Suppressor macrophage (primary cell): ENCODE measurements around the gene UBE2G1.
"Not testable (repeated sequence)": the region's sequence is repeated elsewhere in the genome, so short reads cannot be mapped to it uniquely, and the experiment has no call there.

Experiments used
- DNase-seq, 4 experiments: peaks; one replicate each; pipeline ENCODE4 v3.0.0-alpha.2; 2020 to 2022

Gene UBE2G1

DNA sequence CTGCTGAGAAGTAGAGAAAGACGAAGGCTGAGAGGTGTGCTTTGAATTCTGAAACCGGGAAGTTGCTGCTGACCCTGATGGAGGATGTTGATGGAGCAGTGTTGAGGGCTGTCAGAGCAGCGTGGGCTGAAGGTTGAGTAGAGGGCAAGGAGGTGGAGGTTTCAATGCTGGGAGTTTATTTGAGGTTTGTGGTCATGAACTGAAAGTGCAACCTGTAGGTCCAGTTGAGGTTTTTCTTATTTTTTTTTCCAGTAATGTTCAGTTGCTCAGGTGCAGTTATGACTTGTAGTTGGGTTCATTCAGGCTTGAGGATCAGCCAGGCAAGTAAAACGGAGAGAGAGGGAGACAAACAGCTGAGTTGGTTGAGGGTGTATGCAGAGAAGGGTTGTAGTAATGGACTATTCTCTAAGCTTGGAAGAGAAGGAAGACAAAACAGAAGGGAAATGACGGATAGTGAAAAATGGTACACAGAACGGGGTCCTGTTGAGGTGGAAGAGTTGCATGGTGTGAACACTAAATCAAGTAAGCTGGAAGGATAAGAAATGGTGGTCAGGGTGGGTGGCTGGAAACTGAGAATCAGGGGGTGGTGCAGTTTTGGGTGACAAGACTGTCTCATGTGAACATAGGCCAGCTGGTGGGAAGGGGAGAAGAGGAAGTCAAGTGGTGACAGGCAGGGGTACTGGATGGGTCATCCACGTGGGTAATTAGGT lies 8.7 kb upstream of the UBE2G1 start:
- DNase-seq, result peak; percentile 47 to 71 (median 68)

DNA sequence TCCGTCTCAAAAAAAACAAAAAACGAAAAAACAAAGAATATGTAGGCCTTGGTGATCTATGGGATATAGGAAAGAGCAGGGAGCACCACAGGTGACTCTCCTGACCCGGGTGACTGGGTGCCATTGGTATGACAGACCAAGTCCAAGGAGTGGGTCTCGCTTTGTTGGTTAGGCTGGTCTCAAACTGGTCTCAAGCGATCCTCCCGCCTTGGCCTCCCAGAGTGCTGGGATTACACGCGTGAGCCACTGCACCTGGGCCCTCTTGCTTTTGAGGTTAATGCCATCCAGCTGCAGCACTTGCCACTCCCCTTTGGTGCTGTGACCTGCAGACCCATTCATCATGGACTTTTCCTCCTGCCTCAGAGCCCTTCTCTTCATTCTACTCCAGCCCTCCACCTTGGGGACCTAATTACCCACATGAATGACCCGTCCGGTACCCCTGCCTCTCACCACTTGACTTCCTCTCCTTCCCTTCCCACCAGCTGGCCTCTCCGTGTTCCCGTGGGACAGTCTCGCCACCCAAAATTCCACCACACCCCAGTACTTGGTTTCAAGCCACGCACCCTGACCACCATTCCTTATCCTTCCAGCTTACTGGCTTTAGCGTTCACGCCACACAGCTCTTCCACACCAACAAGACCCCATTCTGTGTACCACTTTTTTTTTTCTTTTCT lies 3.2 kb upstream of the UBE2G1 start:
- DNase-seq, result no peak

DNA sequence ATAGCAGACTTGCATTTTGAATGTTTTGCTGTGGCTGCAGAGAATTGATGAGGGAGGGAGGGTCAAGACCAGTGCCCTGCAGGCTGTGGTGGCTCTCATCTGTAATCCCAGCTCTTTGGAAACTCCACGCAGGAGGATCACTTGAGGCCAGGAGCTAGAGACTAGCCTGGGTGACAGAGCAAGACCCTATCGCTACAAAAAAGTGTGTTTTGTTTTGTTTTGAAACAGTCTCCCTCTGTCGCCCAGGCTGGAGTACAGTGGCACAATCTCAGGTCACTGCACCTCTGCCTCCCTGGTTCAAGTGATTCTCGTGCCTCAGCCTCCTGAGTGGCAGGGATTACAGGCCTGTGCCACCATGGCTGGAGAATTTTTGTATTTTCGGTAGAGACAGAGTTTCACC lies 1.9 kb upstream of the UBE2G1 start:
- DNase-seq, result no peak

DNA sequence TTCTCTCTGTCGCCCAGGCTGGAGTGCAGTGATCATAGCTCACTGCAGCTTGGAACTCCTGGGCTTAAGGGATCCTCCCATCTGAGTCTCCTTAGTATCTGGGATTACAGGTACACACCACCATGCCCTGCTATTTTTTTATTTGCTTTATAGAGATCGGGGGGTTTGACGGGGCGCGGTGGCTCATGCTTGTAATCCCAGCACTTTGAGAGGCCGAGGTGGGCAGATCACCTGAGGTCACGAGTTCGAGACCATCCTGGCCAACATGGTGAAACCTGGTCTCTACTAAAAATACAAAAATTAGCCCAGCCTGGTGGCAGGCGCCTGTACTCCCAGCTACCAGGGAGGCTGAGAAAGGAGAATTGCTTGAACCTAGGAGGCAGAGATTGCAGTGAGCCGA lies 702 bp upstream of the UBE2G1 start:
- not testable (repeated sequence) for DNase-seq

DNA sequence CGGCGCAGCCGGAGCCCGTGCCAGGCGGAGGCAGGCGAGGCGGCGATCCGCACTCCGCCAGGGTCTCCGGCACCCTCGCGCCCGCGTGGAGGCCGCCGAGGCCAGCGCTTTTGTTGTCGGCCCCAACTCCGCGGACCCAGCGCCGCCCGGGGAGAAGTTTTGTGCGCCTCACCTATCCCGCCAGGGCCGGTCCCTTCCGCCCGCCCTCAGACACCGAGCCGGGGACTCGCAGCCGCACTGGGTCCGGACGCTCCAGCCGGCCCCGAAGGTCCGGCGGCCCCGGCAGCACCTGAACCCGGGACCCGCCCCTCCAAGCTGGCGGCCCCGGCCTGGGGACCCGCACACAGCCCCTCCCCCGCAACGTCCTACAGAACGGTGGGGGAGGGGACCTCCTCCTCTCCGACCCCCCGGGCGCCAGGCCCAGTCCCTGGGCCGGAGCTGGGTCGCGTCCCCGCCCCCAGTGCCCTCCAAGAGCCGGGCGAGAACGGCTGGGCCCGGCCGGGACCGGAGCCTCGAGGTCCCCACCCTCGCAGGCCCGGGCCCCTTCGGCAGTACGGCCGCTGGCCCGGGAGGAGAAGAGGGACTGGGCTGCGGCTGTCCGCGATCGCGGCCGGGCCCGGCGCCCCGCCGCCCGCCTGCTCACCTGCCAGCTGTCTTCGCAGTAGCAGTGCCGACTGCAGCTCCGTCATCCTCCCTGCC lies 698 bp downstream of the UBE2G1 start:
- DNase-seq, result peak in 3 of 4 experiments; percentile 15 to 34 (median 24)

DNA sequence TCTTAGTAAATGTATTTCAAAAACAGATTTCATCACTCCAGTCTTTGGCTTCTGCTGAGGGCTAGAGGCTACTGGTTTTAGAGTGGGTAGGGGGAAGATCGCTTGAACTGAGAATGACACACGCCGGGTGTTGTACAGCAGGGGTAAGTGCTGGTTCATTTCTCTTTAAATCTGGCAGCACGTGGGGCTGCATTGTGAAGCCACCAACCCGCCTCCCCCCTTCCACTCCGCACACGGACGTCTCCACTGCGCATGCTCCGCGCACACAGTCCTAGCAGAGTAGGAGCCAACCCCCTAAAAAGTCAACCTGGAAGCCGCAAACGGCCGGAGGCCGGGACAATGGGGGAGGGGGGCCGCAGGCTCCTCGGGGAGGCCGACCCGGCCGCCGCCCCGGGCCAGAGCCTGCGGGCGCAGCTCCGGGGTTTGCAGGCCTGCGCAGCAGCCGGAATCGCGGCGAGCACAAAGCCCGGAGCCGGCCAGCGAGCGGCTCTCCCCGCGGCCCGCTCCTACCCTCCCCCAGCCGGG lies 1.3 kb downstream of the UBE2G1 start:
- DNase-seq, result peak; percentile 93 to 98 (median 96)

DNA sequence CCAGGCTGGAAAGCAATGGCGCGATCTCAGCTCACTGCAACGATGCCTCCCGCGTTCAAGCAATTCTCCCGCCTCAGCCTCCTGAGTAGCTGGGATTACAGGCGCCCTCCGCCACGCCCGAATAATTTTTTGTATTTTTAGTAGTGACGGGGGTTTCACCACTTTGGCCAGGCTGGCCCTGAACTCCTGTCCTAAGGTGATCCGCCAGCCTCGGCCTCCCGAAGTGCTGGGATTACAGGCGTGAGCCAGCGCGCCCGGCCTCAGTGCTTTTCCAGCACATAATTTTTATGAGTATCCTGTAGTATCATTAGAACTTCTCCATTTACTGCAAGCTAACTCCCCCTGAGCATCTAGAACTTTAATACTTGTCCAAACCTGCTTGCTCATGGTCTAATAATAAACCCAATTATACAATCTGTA lies 1.8 kb downstream of the UBE2G1 start:
- no peak for DNase-seq

DNA sequence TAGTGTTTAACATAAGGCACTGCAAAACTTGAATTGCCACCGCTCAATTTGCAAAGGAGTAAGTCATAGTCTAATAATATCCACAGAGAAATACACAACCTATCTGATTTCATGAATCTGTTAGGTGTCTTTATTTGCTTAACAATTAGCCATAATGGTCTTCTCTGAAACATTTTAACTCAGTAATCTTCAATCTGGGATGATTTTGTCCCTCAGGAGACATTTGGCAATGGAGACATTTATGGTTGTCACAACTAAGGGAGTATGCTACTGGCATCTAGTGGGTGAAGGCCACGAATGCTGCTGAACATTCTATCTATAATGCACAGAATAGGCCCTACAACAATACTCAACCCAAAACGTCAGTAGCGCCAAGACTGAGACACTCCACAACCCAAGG lies 4.3 kb downstream of the UBE2G1 start:
- no peak for DNase-seq

DNA sequence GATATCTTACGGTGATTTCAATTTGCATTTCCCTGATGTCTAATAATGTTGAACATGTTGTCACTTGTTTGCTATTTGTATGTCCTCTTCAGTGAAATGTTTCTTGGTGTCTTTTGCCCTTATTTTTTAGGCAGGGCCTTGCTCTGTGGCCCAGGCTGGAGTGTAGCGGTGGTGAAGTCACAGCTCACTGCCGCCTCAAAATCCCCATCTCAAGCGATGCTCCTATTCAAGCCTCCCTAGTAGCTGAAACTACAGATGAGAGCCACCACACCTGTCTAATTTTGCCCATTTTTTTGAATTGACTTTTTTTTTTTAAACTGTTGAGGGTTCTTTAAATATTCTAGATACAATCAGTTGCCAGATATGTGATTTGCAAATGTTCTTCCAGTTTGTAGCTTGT lies 8.3 kb downstream of the UBE2G1 start:
- no peak for DNase-seq

DNA sequence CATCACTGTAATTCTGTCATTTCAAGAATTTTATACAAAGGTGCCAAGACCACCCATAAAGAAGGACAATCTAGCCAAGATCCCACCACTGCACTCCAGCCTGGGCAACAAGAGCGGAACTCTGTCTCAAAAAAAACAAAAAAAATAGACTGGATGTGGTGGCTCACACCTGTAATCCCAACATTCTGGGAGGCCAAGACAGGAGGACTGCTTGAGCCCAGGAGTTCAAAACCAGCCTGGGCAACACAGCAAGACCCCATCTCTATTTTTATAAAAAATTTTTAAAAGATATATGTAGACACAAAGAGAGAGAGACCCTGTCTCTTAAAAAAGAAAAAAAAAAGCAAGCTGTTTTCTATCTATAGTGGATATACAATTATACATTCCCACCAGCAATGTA lies 8.8 kb downstream of the UBE2G1 start:
- DNase-seq, result no peak

DNA sequence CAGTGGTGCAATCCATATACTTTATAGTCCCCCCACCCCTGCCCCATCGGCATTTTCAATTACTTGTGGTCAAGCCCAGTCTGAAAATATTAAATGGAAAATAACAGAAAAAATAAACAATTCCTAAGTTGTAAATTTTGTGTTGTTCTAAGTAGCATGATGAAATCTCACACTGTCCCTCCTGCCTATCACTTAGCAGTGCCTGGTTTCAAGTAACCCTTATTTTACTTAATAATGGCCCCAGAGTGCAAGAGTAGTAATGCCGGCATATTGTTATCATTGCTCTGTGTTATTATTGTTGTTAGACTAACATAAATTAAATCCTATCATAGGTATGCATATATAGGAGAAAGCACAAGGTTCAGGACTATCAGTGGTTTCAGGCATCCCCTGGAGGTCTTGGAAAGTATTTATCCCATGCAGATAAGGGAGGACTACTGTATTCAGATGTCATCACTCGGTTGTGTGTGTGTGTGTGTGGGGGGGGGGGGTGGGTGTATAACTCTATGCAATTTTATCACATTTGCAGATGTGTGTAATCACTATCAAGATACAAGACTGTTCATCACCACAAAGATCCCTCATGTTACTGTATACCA lies 9.3 kb downstream of the UBE2G1 start:
- DNase-seq, result no peak

DNA sequence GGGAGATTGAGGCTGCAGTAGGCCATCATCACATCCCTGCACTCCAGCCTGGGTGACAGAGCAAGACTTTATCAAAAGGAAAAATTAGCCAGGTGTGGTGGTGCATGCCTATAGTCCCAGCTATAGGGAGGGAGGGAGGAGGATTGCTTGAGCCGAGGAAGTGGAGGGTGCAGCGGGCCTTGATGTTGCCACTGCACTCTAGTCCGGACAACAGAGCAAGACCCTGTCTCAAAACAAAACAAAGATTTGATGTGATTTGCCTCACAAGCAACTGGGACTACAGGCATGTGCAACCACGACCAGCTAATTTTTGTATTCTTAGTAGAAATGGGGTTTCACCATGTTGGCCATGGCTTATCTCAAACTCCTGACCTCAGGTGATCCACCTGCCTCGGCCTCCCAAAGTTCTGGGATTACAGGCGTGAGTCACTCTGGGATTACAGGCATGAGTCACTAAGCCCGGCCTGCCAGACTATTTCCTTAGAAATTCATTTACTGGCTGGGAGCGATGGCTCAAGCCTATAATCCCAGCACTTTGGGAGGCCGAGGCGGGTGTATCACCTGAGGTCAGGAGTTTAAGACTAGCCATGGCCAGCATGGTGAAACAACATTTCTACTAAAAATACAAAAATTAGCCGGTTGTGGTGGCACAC lies 11.5 kb downstream of the UBE2G1 start:
- no peak for DNase-seq

DNA sequence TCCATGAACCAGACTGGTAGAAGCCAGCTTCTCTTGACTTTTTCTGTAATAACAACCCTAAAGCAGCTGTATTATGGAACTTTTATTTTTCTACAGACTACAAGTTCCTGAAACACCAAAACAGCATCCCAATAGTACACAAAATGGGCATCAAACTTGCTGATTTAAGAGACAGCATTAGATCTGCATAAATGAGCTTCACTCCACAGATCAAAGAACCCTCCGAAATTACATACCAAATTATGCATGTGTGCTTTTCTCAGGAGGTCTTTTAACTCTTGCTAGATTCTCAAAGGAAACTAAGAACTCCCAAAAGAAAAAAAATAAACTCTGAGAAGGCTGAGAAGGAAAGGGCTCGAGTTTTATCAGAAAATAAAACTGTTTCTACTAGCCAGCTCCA lies 12.3 kb downstream of the UBE2G1 start:
- DNase-seq, result no peak

DNA sequence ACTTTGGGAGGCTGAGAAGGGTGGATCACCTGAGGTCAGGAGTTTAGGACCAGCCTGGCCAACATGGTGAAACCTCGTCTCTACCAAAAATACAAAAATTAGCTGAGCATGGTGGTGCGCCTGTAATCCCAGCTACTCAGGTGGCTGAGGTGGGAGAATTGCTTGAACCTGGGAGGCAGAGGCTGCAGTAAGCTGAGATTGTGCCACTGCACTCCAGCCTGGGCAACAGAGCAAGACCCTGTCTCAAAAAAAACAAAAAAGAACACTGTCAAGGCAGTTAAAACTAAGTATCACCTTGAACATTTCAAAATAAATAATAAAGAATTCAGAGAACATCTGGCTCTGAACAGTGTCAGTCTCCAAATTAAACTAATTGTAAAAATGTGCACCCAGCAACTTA lies 16.3 kb downstream of the UBE2G1 start:
- not testable (repeated sequence) for DNase-seq

DNA sequence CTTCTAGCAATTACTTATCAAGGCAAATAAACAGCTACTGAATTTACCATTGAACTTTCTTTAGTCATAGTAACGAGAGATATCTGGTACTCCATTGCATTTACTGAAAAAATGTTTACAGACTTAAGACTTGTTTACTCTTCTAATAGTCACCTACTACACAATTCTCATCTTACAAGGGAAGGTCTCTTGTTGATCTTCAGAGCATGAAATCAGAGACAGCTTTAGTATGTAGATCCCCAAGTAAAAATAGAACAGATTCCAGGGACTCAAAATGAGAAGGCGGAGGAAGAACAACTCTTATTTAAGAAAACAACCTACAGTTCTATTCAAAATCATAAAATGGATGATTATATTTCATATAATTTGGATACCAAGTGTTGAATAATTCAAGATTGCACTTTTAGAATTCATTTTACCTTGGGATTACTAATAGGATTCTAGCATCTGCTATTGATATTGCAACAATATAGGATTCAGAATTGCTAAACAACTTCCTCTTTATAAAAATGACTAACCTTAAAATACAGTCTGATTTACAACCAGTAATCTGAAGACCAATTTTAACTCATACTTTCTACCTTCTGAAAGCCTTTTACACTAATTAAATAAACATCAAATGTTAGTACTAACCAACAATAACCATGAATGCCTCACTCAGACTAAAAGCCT lies 20.8 kb downstream of the UBE2G1 start:
- peak in 2 of 4 experiments; percentile 41 to 44 for DNase-seq

DNA sequence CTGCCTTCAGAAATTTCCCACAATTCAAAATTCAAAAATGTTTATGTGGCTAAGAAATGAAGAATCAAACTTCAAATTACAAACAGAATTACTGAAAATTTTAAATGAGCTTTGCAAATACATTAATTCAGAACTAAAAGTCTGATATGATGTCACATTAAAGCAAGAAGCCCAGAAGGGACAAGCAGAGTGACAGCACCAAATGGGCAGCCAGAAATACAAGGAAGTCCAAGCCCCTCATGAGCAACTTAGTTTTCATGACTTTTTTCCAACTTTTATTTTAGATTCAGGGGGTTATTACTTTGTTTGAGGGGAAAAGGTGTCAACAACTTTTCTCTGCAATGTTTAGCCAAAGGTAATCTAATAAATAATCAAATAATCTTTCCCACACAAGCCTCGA lies 21.5 kb downstream of the UBE2G1 start:
- DNase-seq, result no peak

DNA sequence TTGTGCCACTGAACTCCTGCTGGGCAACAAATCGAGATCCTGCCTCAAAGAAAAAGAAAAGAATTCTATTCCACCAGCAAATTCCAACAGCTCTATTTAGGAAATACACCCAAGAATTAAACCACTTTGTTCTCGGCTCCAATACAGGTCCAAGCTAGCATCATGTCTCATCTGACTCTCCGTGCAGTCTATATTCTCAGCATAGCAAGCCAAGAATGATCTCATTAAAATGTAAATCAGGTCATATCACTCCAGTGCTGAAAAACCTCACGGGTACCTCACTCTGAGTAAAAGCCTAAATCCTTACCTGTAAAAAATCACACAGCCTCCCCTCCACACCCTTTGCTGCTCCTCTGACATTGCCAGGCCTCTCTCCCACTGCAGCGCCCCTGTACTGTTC lies 23.9 kb downstream of the UBE2G1 start:
- no peak for DNase-seq

DNA sequence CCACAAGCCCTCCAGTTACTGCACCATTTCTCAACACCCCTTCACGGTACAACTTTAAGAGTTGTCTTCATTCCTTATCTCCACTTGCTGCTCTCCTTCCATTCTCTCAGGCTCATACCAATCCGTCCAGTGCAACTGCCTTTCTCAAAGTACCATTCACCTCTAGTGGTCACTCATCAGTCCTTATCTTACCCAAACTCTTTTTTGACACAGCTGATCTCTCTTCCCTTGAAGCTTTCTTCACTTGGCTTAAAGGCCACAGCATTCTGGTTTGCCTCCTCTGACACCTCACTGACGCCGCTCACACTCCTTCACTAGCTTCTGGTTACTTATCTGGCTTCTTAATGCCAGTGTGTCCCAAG lies 24.9 kb downstream of the UBE2G1 start:
- no peak for DNase-seq

DNA sequence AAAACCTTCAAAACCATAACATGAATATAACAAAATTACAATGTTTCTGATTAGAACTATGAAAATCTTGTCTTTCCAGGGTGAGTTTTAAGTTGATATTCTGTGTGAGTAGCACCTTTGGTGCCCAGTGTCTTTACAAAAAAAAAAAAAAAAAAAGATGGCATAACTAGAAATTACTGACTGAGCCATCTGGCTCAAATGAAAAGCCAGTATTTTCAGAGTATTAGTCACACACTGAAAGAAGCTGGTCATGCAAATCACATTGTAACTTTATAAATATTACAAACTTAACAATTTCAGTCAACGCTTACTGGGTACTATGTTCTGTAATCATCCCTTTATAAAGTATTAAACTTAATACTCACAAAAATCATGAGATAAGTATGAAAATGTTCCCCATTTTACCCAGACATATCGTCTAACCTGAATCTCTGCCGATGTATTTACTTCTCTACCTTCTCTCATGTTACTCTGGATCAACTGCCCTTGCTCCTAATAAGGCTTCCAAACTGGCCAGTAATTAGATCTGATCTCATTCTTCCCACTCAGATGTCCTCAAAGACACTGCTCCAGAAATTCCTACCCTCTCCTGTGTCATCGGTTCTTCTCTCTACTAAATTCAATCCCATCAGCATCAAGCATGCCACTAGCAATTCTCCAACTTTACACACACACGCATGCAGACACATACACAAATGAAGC lies 25.4 kb downstream of the UBE2G1 start:
- no peak for DNase-seq

DNA sequence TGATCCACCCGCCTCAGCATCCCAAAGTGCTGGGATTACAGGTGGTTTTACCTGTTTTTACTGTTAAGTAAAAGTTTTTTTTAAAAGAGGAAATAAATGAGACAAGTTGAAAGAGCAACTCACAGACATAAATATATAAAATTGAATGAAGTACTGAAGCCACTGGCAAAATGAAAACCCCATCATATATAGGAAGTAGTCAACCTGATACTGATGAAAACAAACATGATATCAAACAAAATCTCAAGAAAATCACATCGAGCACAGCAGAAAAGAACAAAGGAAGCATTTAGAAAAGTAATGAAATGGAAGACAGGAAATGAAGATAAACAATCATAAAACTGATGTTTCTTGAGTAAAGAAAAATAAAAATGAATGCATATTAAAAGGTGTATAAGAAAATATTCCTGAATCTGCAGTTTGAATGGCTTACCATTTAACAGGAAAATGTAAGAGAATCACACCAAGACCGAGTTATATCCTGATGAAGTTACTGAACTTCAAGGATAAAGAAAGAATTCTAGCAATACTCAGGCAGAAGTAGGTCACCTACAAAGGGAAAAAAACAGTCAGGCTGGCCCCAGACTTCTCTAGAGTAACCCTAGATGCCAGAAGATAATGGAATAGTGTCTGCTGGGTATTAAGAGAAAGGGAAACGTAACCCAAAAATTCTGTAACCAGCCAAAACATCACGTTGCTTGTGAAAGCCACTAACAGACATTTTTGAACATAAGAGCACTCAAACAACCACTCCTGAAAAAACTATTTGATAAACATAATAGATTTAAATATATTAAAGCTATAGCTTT lies 31.5 kb downstream of the UBE2G1 start:
- DNase-seq, result no peak

DNA sequence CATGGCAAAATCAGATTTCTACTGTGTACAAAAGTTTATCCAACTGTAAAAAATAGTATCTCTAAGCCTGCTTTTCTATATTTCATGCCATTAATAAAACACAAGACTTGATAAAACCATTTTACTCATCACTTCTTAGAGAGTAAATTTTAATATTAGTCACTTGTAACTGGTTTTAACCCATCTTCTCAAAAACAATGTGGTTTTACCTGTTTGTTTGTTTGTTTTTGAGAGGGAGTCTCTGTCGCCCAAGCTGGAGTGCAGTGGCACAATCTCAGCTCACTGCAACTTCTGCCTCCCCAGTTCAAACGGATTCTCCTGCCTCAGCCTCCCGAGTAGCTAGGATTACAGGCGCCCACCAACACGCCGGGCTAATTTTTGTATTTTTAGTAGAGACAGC lies 32.1 kb downstream of the UBE2G1 start:
- DNase-seq, result no peak
